Nephron progenitor cell (in vitro differentiated cells): ENCODE results near the gene TPRG1L.
"Not testable (repeated sequence)": the region's sequence is repeated elsewhere in the genome, so short reads cannot be mapped to it uniquely, and the experiment has no call there.

ENCODE experiments used
- DNase-seq: peaks from one replicate; pipeline ENCODE4 v3.0.0; 2021
- H3K27ac Mint-ChIP-seq: 2 replicates; pipeline ENCODE4 v1.8.0; 2021; ENCODE audit warnings: mild to moderate bottlenecking, moderate library complexity, mixed read lengths
- H3K27me3 Mint-ChIP-seq: 2 replicates; pipeline ENCODE4 v1.8.0; 2021; ENCODE audit warnings: mild to moderate bottlenecking, low read depth, mixed read lengths; ENCODE audit not compliant: poor library complexity
- H3K36me3 Mint-ChIP-seq: 2 replicates; pipeline ENCODE4 v1.8.0; 2021; ENCODE audit warnings: low read depth, mixed read lengths
- H3K4me1 Mint-ChIP-seq: 2 replicates; pipeline ENCODE4 v1.8.0; 2021; ENCODE audit warnings: mixed read lengths
- H3K4me3 Mint-ChIP-seq: 2 replicates; pipeline ENCODE4 v1.8.0; 2021; ENCODE audit warnings: mild to moderate bottlenecking, moderate library complexity, mixed read lengths
- H3K9me3 Mint-ChIP-seq: 2 replicates; pipeline ENCODE4 v1.8.0; 2021; ENCODE audit warnings: mild to moderate bottlenecking, moderate library complexity, mixed read lengths
- CTCF ChIP-seq: fragments of 200-600 bp; sonication (generic); IDR thresholded peaks from 2 replicates; pipeline ENCODE4 v1.5.0; 2021; ENCODE audit warnings: antibody characterized with exemption

The TPRG1L gene

GRCh38 chr1:3578906-3579305, 45.9 kb upstream of the TPRG1L start:
- TF ChIP-seq CTCF: no peak
- H3K27me3 Mint-ChIP-seq: no peaks in the 10 kb centered on the region
- peaks cover 29% of the 10 kb centered on the region for H3K4me1 Mint-ChIP-seq
- H3K9me3 Mint-ChIP-seq: no peaks in the 10 kb centered on the region
- no peak overlapping the region for H3K27ac Mint-ChIP-seq
- no peak overlapping the region for H3K4me3 Mint-ChIP-seq
- DNase-seq: no peak
- peaks cover 6% of the 10 kb centered on the region for H3K36me3 Mint-ChIP-seq

- Mint-ChIP-seq H3K27ac (no peak overlapping the region), H3K4me3 (no peak overlapping the region), H3K4me1 (peaks cover 29% of the 10 kb centered on the region), H3K36me3 (peaks cover 6% of the 10 kb centered on the region), H3K27me3 (no peaks in the 10 kb centered on the region), H3K9me3 (peaks cover 4% of the 10 kb centered on the region)
- no peak for DNase-seq
- TF ChIP-seq CTCF: no peak
Measured at GRCh38 chr1:3579626-3580025, 45.2 kb upstream of the TPRG1L start.

GRCh38 chr1:3580231-3580630, 44.6 kb upstream of the TPRG1L start:
- no peak for TF ChIP-seq CTCF
- H3K36me3 Mint-ChIP-seq: peaks cover 5% of the 10 kb centered on the region

GRCh38 chr1:3581296-3582036, 43.3 kb upstream of the TPRG1L start:
- no peak for TF ChIP-seq CTCF
- Mint-ChIP-seq H3K27ac (no peak overlapping the region), H3K27me3 (no peaks in the 10 kb centered on the region), H3K36me3 (no peaks in the 10 kb centered on the region), H3K4me1 (peaks cover 29% of the 10 kb centered on the region), H3K9me3 (peaks cover 4% of the 10 kb centered on the region), H3K4me3 (no peak overlapping the region)
- DNase-seq: no peak

More at GRCh38 chr1:3580231-3580630, 44.6 kb upstream of the TPRG1L start:
- Mint-ChIP-seq H3K27ac (no peak overlapping the region), H3K9me3 (peaks cover 4% of the 10 kb centered on the region), H3K27me3 (no peaks in the 10 kb centered on the region), H3K4me3 (no peak overlapping the region), H3K4me1 (peaks cover 29% of the 10 kb centered on the region)
- no peak for DNase-seq

GRCh38 chr1:3583751-3584150, 41.1 kb upstream of the TPRG1L start:
- not testable (repeated sequence) for H3K27me3 Mint-ChIP-seq, H3K9me3 Mint-ChIP-seq, H3K27ac Mint-ChIP-seq

GRCh38 chr1:3584915-3585314, 39.9 kb upstream of the TPRG1L start:
- no peak overlapping the region for H3K4me3 Mint-ChIP-seq
- no peak overlapping the region for H3K27ac Mint-ChIP-seq
- peaks cover 4% of the 10 kb centered on the region for H3K9me3 Mint-ChIP-seq
- no peak for TF ChIP-seq CTCF
- no peaks in the 10 kb centered on the region for H3K27me3 Mint-ChIP-seq
- H3K4me1 Mint-ChIP-seq: peaks cover 19% of the 10 kb centered on the region
- no peaks in the 10 kb centered on the region for H3K36me3 Mint-ChIP-seq
- no peak for DNase-seq

More at GRCh38 chr1:3583751-3584150, 41.1 kb upstream of the TPRG1L start:
- not testable (repeated sequence) for DNase-seq, H3K4me3 Mint-ChIP-seq, H3K36me3 Mint-ChIP-seq
- H3K4me1 Mint-ChIP-seq: peaks cover 15% of the 10 kb centered on the region

- H3K4me1 Mint-ChIP-seq: peaks cover 24% of the 10 kb centered on the region
- not testable (repeated sequence) for DNase-seq, H3K27ac Mint-ChIP-seq, H3K27me3 Mint-ChIP-seq, H3K9me3 Mint-ChIP-seq, H3K36me3 Mint-ChIP-seq, H3K4me3 Mint-ChIP-seq
Measured at GRCh38 chr1:3585353-3585868, 39.4 kb upstream of the TPRG1L start.
